Femur (tissue), 1 donor: Measurements from ENCODE around the gene ABHD4.
"Not testable (repeated sequence)": the region's sequence is repeated elsewhere in the genome, so short reads cannot be mapped to it uniquely, and the experiment has no call there.

Source experiments
- DNase-seq: peaks from one replicate; pipeline ENCODE4 v3.0.0-alpha.2; 2017

ABHD4 gene

DNA sequence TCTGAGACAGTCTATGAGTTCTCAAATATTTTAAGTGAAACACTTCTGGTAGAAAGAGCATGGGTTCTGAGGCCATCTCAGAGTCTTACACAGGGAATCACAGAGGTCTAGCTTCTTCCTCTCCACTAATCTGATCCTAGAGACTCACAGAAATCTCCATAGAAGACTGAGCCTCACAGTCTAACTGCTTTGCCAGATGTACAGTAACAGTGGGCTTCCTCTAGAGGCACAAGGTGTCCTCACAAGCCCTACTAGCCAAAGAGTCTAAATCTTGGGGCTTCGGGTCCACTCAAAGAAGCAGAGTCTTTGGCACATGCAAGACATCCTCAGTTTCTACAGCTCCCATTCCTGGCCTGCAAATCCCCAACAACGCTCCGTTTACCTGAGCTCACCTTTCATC is 32.0 kb downstream of the ABHD4 start:
- no peak for DNase-seq

DNA sequence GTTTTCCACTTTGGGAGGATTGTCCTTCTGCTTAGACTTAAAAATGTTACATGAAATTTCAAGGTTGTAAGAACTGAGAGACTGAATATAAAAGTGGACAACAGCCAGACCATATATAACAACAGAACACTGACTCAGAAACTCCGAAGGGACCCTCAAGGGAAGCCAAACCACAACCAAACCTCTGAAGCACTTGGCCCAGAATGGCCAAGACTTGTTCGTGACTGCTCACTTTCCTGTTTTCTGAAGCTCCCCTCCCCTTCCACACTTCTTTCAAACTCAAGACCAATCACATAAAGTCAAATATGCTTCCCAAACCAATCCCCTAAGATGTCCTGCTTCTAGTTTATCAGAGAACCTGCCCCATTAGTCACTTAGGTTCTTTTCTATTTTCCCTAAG is 32.4 kb downstream of the ABHD4 start:
- no peak for DNase-seq

DNA sequence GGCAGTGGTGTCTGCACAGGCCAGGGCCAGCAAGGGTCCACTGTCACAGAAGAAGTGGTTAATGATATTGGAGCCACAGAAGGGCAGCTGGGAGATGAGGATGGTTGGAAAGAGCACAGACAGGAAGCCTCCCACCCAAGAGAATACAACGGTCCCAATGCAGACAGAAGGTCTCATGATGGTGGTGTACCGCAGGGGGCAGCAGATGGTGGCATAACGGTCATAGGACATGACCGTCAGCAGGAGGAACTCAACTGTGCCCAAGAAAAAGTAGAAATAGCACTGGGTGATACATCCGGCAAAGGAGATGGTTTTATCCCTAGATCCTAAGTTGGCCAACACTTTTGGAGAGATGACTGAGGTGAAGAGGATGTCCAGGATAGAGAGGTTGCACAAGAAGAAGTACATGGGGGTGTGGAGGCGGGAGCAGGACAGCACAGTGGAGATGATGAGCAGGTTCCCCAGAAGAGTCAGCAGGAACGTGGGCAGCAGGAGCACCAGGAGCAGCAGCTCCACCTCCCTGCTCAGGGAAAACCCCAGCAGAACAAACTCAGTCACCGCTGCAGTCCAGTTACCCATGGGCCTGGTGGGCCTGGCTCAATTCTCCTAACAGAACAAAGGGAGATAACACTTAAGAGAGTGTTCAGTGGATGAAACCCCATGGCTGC is 36.3 kb downstream of the ABHD4 start:
- DNase-seq = no peak

DNA sequence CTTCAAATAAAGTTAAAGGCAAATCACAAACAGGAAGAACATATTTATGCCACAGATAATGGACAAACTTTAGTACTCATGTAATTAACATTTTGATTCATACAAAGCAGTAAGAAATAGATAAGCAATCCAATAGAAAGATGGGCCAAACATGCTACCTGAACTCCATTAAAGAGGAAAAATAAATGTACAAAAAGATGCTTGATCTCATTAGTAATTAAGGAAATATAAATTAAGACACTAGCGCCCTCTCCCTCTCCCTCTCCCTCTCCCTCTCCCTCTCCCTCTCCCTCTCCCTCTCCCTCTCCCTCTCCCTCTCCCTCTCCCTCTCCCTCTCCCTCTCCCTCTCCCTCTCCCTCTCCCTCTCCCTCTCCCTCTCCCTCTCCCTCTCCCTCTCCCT is 37.9 kb downstream of the ABHD4 start:
- not testable (repeated sequence) for DNase-seq

DNA sequence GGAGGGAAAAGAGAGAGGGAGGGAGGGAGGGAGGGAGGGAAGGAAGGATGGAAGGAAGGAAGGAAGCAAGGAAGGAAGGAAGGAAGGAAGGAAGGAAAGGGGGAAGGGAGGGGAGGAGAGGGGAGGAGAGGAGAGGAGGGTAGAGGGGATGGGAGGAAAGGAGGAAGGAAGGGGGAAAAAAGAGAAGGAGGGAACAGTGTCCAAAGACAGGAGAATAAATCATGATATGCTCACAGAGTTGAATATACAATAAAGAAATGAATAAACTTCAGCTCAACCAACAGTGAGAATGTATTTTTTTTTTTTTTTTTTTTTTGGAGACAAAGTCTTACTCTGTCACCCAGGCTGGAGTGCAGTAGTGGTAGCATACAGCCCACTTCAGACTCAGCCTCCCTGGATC is 42.1 kb downstream of the ABHD4 start:
- no peak for DNase-seq

DNA sequence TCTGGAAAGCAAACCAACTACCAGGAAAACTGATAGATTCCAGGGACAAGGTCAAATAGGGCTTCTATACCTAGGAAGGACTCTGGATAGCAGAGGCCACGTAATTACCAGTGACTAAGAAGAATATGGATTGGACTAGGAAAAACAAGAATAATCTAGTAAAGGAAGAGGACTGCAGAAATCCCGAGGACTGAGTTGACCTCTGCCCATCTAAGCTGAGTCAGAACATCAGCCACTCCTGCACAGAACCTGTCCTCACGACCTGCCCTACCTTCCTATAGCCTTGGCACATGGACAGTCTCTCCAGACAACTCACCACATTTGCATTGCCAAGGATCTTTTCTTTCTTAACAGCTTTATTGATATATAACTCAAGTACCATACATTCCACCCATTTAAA is 43.7 kb downstream of the ABHD4 start:
- DNase-seq = no peak

DNA sequence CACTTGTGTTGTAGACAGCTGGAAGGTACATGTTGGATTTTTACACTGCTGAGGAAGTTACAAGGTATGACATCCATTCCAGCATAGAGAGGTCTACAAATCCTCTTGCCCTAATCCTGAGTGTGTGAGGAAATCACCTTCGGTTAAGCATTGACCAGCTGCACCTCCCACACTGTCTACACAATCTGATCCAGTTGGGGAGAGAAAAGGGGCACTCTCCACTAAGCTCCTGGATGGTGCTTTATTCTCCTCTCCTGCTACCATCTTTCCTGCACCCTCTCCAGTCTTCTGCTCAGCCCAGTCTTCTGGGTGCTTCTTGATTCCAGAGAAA is 46.2 kb downstream of the ABHD4 start, which contains the start of gene OR6J1:
OR6J1 (minus strand) TSS at position 48 of the 331 bp plus-strand sequence. CDS start 9,541 bp downstream, outside the sequence.
- DNase-seq = no peak

DNA sequence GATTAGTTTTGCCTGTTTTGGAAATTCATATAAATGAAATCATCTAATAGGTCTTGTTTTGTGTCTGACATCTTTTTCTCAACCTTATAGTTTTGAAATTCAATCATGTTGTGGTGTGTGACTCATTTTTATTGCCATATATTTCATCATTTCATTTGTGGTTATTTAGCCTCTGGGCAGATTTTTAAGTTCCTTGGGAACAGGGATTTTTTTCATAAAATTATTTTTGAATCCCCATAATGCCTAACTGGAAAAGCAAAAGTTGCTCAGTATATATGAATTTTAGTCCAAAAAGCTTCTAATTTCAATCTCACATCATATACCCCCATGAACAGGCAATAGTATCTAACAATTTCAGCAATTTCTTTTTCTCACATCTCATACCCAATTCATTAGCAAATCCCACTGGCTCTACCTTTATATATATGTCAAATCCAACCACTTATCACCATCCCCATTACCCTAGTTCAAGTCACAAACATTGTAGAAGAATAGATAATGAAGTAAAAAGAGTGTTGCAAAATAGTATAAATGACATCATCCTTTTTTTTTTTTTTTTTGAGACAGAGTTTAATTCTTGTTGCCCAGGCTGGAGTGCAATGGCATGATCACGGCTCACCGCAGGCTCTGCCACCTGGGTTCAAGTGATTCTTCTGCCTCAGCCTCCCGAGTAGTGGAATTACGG is 48.6 kb downstream of the ABHD4 start:
- DNase-seq = no peak

DNA sequence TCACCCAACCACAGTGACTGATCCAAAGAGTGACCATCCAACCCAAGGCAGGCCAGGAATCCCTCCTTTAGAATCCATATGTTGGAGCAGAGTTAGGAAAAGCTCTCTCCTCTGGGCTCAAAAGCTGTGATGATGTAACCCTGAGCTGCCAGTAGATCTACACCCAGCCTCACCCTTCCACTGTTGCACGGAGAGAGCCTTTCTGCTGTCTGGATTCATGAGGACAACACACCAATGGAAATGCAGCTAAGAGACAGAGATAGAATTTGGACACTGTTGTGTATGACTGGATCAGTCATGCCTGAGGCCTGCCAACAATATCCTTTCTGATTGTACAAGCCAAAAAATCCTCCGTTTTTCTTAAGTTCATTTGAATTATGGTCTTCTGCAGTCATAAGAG is 50.4 kb downstream of the ABHD4 start:
- no peak for DNase-seq

DNA sequence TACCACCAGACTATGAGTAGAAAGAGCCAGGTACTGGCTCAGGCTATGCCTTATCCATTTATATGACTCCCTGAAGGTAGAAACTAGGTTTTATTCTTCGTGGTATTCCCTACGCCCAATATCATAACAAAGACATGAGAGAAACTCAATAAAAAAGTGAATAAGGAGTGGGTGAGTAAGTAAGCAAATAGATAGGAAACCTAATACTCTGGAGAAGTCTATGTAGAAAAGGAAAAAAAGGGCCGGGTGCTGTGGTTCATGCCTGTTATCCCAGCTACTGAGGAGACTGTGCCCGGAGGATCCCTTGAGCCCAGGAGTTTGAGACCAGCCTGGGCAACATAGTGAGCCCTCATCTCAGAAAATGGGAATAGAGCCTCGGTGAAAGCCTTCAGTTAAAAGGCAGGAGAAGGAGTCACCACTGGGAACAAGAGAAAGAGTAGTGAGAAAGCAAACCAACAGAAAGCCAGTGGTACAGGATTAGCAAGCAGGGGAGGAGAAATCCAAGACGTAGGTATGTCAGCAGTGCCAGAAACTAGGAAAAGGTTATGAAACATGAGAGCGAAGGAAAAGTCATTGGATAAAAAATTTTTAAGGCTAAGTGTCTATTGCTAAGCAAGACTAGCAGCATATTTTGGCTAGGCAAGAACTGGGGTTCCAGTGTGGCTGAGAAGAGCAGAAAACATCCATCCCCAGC is 52.1 kb downstream of the ABHD4 start:
- no peak for DNase-seq

DNA sequence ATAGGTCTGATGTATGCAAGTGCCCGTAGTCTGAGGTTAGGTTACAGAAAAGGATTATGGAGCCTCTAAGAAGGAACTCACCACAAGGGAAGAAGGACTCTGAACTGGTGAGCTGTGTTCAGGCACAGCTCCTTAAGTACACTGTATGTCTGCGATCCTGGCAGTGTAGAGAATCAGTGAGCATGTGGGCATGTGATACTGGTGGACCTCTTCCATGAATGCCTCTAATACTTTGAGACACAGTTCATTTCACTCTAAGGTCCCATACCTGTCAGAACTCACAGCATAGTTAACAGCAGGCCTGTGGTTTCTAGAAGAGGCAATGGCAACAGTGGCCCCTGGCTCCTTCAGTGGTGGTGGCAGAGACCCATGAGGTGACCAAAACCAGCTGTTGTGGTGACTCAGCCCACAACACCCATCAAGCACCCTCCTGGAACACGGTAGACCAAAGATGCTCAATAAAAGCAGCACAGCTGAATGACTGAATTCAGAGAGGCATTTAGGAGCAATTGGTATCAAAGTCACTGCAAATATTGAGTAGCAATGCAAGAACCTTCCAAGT is 52.9 kb downstream of the ABHD4 start:
- no peak for DNase-seq

DNA sequence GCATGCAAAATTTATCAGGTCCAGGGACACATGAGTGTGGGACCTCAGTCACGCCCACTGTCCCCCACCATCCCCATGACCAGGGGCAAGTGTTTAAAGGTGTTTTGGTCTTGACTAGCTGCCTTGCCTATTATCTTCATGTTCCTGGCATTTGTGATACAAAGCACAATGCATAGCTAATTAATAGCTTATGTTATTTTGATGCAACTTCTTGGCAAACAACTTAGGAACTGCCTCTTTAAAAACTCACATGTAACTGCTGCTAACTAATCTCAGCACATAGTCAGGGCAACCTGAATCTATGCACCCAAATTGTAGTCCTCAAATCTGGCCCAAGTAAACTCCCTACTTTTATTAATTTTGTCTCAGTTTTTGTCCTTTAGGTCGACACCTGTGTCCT is 53.5 kb downstream of the ABHD4 start:
- no peak for DNase-seq

DNA sequence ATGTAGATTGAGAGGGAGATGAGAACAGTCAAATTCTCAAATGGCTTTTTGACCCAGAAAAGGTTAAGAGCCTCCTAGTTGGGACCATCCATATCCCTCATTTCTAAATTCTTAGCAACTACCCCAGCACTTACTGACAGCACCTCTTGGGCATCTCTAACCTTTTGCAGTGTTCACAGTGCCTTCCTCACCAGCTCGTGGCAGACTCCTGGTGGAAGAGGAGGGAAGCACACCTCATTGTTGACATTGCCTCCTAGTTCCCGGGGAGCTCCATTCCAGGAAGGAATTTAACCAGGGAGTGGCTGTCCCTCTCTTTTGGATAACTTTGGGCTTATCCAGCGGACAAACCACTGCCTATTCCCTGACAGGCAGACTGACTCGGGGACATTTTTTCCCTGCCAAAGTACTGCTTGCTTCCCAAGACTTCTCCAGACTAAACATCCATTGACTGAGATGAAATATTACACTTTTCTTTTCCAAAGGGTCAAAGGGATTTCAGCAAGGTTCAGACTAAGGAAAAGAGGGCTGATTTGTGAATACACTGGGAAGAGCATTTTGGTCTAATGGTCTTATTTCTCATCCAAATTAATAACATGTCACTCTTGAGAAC is 55.0 kb downstream of the ABHD4 start:
- DNase-seq = peak; percentile 63

DNA sequence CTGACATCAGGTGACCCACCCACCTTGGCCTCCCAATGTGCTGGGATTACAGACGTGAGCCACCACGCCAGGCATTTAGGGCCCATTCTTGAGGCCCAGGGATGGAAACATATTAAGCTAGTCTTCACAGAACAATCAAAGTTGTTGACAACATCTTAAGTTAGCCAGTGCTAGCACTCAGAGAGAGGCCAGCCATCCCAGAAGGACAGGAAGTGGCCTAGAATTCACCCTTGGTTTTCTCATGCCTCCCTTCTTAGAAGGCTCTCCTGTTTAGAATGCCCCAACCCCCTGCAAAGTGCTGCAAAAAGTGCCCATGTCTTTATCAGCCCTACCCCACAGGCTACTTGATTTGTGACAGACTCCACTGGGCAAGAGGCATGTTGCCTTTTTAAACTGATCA is 58.1 kb downstream of the ABHD4 start:
- no peak for DNase-seq

DNA sequence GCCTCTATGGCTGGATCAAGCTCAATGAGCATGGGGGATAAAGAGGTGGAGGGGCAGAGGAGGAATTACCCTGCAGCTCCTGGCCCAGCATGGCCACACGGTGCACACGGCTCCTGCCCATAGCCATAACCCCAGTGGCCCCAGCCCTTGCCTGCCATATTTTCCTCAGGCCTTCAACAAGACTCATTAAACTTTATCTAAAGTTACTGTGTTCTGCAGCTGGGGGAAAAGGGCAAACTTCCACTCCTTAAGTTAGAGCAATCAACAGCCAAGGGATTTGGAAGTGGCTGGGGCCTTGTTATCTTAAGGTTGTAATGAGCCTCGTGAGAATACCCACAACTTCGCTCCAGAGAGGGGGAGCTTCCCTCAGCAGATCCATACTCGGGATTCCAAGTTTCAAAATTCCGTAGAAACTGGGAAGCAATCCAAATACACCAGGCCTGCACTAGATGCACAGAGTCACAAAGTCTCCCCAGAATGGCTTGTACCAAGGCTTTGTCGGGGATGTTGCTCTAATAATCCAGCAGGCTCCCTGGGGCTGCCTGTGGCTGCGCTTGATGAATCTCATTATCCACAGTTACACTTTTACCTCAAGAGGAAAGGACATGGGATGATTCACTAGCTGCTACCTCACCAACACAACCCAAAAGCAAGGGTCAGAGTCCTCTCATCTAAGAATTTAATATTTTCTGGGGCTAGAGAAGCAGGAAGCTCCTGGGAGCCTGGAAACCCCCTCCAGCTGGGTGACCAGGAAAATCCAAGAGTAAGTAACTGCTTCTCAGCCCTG is 59.0 kb downstream of the ABHD4 start:
- no peak for DNase-seq

DNA sequence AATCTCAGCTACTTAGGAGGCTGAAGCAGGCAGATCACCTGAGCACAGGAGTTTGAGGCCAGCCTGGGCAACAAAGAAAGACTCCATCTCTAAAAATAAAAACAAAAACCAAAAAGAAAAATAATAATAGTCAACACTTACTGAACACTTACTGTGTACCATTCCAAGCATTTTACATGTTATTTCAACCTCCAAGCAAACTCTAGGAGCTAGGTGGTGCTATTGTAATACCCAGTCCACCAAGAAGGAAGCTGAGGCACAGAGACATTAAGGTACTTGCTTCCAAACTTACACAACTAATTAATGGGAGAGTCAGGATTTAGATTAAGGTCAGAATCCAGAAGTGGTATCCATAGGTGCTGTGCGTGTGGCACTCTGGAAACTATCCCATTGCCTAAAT is 59.8 kb downstream of the ABHD4 start:
- no peak for DNase-seq

DNA sequence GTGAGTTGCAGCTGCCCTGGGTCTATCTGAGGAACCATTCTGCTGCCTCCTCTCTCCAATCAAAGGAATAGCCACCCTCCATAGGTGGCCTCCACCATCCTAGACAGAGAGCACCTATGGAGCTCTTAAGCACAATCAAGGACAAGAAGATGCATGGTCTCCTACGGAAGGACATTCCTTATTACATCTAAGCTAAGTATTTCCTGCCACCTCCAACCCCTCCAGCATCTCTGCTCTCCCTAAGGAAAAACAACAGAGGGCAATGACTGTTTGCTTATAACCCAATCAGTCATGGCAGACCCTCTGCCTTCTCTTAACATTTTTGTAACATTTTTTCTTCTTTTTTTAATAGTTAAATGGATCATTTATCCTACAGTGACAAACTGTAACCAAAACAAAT is 60.8 kb downstream of the ABHD4 start:
- no peak for DNase-seq

DNA sequence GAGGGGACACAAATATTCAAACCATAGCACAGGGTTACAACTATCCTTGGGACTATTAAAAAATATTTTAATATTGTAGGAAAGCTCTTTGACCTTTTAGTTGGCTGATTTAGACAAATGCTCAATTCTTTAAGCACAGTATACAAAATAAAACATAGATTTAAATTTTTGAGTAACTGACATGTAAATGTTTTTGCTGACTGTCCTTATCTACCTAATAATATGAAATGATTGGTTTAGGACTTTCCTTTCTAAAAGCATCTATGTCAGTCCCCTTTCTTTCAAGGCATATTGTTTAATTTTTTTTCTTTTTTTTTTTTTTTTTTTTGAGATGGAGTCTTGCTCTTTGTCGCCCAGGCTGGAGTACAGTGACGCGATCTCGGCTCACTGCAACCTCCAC is 62.6 kb downstream of the ABHD4 start:
- DNase-seq = no peak
